Thyroid gland (tissue), 4 donors: ENCODE measurements around the gene COL20A1.

Experiments used
- POLR2A ChIP-seq, 2 donors: fragments of 450-650 bp; IDR thresholded peaks; one replicate each; pipeline ENCODE4 v1.6.1; 2017; ENCODE audit warnings: antibody characterized with exemption in 2 of 2, mild to moderate bottlenecking in 2 of 2, moderate library complexity in 1 of 2
- TF ChIP-seq, protein P1 (sequence below), 6 experiments: fragments of 200-600 bp in 3 of 6; fragments of 450-650 bp in 3 of 6; sonication (generic) in 3 of 6; IDR thresholded peaks; one replicate each; pipeline ENCODE4 v1.5.1; 2016 to 2019; ENCODE audit warnings: antibody characterized with exemption in 6 of 6, mild to moderate bottlenecking in 2 of 6, inconsistent platforms in 1 of 6, moderate library complexity in 1 of 6

DNA sequence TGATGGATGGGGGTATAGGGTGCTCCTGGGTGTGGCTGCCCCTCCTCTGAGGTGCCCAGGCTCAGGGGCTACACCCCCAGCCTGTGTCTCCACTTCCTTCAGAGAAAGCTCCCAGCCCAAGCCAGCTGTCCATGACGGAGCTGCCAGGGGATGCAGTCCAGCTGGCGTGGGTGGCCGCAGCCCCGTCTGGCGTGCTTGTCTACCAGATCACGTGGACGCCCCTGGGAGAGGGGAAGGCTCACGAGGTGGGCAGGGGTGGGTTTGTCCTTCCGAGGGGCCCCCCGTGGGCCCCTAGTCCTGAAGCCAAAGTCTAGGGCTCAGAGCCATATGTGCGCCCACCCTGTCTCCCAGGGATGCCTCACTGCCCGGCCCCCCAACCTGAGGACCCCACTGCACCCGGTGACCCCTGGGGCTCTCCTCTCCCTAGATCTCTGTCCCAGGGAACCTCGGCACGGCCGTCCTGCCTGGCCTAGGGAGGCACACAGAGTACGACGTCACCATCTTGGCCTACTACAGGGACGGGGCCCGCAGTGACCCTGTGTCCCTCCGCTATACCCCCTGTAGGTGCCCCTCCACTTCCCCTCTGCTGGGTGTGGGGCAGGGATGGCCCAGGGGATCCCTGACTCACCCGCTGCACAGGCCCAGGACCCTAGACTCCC lies 19.8 kb downstream of the COL20A1 start:
- TF ChIP-seq, protein P1, sequence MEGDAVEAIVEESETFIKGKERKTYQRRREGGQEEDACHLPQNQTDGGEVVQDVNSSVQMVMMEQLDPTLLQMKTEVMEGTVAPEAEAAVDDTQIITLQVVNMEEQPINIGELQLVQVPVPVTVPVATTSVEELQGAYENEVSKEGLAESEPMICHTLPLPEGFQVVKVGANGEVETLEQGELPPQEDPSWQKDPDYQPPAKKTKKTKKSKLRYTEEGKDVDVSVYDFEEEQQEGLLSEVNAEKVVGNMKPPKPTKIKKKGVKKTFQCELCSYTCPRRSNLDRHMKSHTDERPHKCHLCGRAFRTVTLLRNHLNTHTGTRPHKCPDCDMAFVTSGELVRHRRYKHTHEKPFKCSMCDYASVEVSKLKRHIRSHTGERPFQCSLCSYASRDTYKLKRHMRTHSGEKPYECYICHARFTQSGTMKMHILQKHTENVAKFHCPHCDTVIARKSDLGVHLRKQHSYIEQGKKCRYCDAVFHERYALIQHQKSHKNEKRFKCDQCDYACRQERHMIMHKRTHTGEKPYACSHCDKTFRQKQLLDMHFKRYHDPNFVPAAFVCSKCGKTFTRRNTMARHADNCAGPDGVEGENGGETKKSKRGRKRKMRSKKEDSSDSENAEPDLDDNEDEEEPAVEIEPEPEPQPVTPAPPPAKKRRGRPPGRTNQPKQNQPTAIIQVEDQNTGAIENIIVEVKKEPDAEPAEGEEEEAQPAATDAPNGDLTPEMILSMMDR (IDR thresholded peaks at IDR 0.05), result no peak
- TF ChIP-seq POLR2A (IDR thresholded peaks at IDR 0.05), result no peak
